Measurements from ENCODE around the gene TDRD12. TPM values are rescaled to one million over a fixed set of nuclear protein-coding genes. Genes with fewer than 3 reads are reported as not detected.

TDRD12 gene
- total RNA-seq, 3 donors from 2014 or later (not counting 1 experiment from before 2014, with no cell fraction given) = 0.13 to 0.45 TPM; not detected in 1

GRCh38 chr19:32868206-32868950, 148.8 kb downstream of the TDRD12 start:
- H3K9me3 ChIP-seq (ENCODE audit: control insufficient read depth, insufficient read depth, low read length) = no peaks in the 10 kb centered on the region
- ATAC-seq = no peak
- H3K27me3 Mint-ChIP-seq (ENCODE audit: low read depth in 2 of 2) = no peaks in the 10 kb centered on the region
- no peaks in the 10 kb centered on the region for H3K9me3 Mint-ChIP-seq
- DNase-seq = no peak
- H3K4me3 ChIP-seq (ENCODE audit: low read length) = no peak overlapping the region
- H3K27ac ChIP-seq (ENCODE audit: low read length) = no peak overlapping the region
- H3K4me1 ChIP-seq (ENCODE audit: control insufficient read depth, insufficient read depth, low read length) = no peaks in the 10 kb centered on the region
- intact Hi-C loops (cut with micrococcal nuclease) = no loop called here
- no peak overlapping the region for H3K27ac Mint-ChIP-seq
- no peak overlapping the region for H3K4me3 Mint-ChIP-seq
- H3K4me1 Mint-ChIP-seq = no peaks in the 10 kb centered on the region
- no peaks in the 10 kb centered on the region for H3K36me3 Mint-ChIP-seq
- TF ChIP-seq CTCF (IDR thresholded peaks at IDR 0.05) = no peak
- no peaks in the 10 kb centered on the region for H3K27me3 ChIP-seq (ENCODE audit: control insufficient read depth, insufficient read depth, low read length)
- 94% methylated on average over 19 of the region's 19 CpGs for WGBS (ENCODE audit: insufficient coverage)
- no peaks in the 10 kb centered on the region for H3K36me3 ChIP-seq (ENCODE audit: control insufficient read depth, insufficient read depth, low read length)

GRCh38 chr19:32869369-32869965, 149.9 kb downstream of the TDRD12 start, which contains the start of gene SLC7A9:
TSS of gene SLC7A9 (minus strand) at chr19:32869767. CDS start at chr19:32868534, 1,233 bp downstream.
- WGBS (ENCODE audit: insufficient coverage) = 92% methylated on average over 12 of the region's 14 CpGs

GRCh38 chr19:32869966-32870573, 150.5 kb downstream of the TDRD12 start:
- Histone ChIP-seq H3K36me3 (ENCODE audit: control insufficient read depth, insufficient read depth, low read length) (no peaks in the 10 kb centered on the region), H3K9me3 (ENCODE audit: control insufficient read depth, insufficient read depth, low read length) (no peaks in the 10 kb centered on the region), H3K4me3 (ENCODE audit: low read length) (no peak overlapping the region), H3K27me3 (ENCODE audit: control insufficient read depth, insufficient read depth, low read length) (no peaks in the 10 kb centered on the region), H3K4me1 (ENCODE audit: control insufficient read depth, insufficient read depth, low read length) (no peaks in the 10 kb centered on the region), H3K27ac (ENCODE audit: low read length) (no peak overlapping the region)
- WGBS (ENCODE audit: insufficient coverage) = 84% methylated on average over 17 of the region's 18 CpGs
- intact Hi-C loops (cut with micrococcal nuclease) = no loop called here
- Mint-ChIP-seq H3K36me3 (no peaks in the 10 kb centered on the region), H3K9me3 (no peaks in the 10 kb centered on the region), H3K27ac (no peak overlapping the region), H3K4me1 (no peaks in the 10 kb centered on the region), H3K4me3 (no peak overlapping the region), H3K27me3 (ENCODE audit: low read depth in 2 of 2) (no peaks in the 10 kb centered on the region)
- DNase-seq (no peak), ATAC-seq (no peak)
- TF ChIP-seq CTCF (IDR thresholded peaks at IDR 0.05) = no peak

More at GRCh38 chr19:32869369-32869965, 149.9 kb downstream of the TDRD12 start, which contains the start of gene SLC7A9:
- DNase-seq (no peak), ATAC-seq (no peak)
- Histone ChIP-seq H3K4me1 (ENCODE audit: control insufficient read depth, insufficient read depth, low read length) (no peaks in the 10 kb centered on the region), H3K27me3 (ENCODE audit: control insufficient read depth, insufficient read depth, low read length) (no peaks in the 10 kb centered on the region), H3K9me3 (ENCODE audit: control insufficient read depth, insufficient read depth, low read length) (no peaks in the 10 kb centered on the region), H3K27ac (ENCODE audit: low read length) (no peak within 1 kb of the TSS), H3K4me3 (ENCODE audit: low read length) (no peak within 1 kb of the TSS), H3K36me3 (ENCODE audit: control insufficient read depth, insufficient read depth, low read length) (no peaks in the 10 kb centered on the region)
- no peak within 1 kb of the TSS for H3K27ac Mint-ChIP-seq
- H3K27me3 Mint-ChIP-seq (ENCODE audit: low read depth in 2 of 2) = no peaks in the 10 kb centered on the region
- intact Hi-C loops (cut with micrococcal nuclease) = no loop called here
- no peak within 1 kb of the TSS for H3K4me3 Mint-ChIP-seq
- H3K4me1 Mint-ChIP-seq = no peaks in the 10 kb centered on the region
- H3K9me3 Mint-ChIP-seq = no peaks in the 10 kb centered on the region
- no peak for TF ChIP-seq CTCF (IDR thresholded peaks at IDR 0.05)
- no peaks in the 10 kb centered on the region for H3K36me3 Mint-ChIP-seq
